ENCODE measurements around the gene SORL1. TPM values are rescaled to one million over a fixed set of nuclear protein-coding genes. Genes with fewer than 3 reads are reported as not detected.

Gene SORL1
- total RNA-seq, 1 donor from 2014 or later, result 7.1 TPM

DNA sequence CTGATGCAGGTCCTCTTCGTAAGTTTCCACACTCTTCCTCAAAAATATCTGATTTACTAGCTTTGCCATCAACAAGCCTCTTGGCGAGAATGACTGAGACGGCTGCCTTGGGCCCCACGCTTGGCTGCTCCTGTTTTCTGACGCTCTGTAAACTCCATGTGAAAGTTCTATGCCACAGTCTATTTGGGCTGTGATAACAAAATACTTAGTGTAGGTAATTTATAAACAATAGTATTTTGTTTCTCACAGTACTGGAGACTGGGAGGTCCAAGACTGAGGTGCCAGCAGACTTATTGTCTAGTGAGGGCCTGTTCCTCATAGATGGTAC, 123.8 kb downstream of the SORL1 start:
- peaks cover 3% of the 10 kb centered on the region for H3K9me3 ChIP-seq (replicated peaks)
- no peak for DNase-seq
- no peak overlapping the region for H3K27ac ChIP-seq (replicated peaks)
- intact Hi-C loops (cut with micrococcal nuclease), result no loop called here
- no peaks in the 10 kb centered on the region for H3K36me3 ChIP-seq
- TF ChIP-seq, protein P1, sequence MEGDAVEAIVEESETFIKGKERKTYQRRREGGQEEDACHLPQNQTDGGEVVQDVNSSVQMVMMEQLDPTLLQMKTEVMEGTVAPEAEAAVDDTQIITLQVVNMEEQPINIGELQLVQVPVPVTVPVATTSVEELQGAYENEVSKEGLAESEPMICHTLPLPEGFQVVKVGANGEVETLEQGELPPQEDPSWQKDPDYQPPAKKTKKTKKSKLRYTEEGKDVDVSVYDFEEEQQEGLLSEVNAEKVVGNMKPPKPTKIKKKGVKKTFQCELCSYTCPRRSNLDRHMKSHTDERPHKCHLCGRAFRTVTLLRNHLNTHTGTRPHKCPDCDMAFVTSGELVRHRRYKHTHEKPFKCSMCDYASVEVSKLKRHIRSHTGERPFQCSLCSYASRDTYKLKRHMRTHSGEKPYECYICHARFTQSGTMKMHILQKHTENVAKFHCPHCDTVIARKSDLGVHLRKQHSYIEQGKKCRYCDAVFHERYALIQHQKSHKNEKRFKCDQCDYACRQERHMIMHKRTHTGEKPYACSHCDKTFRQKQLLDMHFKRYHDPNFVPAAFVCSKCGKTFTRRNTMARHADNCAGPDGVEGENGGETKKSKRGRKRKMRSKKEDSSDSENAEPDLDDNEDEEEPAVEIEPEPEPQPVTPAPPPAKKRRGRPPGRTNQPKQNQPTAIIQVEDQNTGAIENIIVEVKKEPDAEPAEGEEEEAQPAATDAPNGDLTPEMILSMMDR (IDR thresholded peaks at IDR 0.05; ENCODE audit: borderline replicate concordance), result no peak
- H3K27me3 ChIP-seq (ENCODE audit: low read depth), result peaks cover 9% of the 10 kb centered on the region
- H3K4me1 ChIP-seq, result peaks cover 5% of the 10 kb centered on the region
- H3K4me3 ChIP-seq, result no peak overlapping the region

DNA sequence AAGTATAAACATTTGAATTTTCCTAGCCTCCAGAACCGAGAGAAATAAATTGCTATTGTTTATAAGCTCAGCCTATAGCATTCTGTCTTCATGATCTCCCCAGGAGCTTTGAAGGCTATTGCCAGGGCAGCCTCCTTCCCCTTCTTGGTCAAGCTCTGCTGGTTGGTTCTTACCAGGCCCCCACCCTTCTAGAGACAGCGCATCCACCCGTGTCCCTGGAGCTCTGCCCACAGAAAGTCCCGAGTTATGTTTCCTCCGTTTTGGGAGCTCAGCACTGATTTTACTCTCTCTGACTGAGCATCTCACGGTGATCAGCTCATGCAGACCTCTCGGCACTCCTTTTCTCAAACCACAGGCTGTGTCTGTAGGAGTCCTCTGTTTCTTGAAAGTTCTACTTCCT, 124.4 kb downstream of the SORL1 start:
- TF ChIP-seq, protein P1 (IDR thresholded peaks at IDR 0.05; ENCODE audit: borderline replicate concordance), result no peak
- intact Hi-C loops (cut with micrococcal nuclease), result no loop called here
- DNase-seq, result no peak
- H3K27me3 ChIP-seq (ENCODE audit: low read depth), result peaks cover 9% of the 10 kb centered on the region
- no peaks in the 10 kb centered on the region for H3K36me3 ChIP-seq
- peaks cover 3% of the 10 kb centered on the region for H3K9me3 ChIP-seq (replicated peaks)
- H3K4me3 ChIP-seq, result no peak overlapping the region
- no peak overlapping the region for H3K27ac ChIP-seq (replicated peaks)
- peaks cover 5% of the 10 kb centered on the region for H3K4me1 ChIP-seq

DNA sequence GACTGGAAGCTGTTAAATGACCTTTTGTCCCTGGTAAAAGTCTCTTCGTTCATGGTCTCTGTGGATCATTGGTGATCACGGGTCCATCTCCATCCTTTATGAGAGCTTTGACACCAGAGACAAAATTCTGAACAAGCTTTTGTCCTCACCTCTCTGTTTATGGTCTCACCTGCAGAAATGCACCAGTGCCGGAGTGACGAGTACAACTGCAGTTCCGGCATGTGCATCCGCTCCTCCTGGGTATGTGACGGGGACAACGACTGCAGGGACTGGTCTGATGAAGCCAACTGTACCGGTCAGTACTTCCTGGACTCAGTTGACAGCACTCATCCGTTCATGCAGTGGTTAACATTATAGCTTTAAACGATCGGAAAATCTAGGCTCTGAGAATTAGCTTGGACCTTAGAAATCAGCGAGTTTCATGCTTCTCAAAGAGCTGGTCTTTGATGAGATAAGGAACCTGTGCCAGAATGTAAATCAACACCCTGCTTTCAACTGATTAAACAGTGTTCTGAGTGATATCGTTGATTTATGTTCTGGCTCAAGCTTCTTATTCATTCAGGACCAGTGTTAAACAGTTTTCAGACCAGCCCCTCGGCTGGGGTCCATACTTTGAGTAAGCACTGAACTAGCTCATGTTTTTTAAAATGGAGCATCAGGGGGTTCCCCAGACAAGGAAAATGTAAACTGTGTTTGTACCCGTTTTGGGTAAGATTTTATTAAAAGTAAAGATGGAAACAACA, 125.2 kb downstream of the SORL1 start:
- H3K27ac ChIP-seq (replicated peaks), result no peak overlapping the region
- H3K4me1 ChIP-seq, result peaks cover 5% of the 10 kb centered on the region
- H3K4me3 ChIP-seq, result no peak overlapping the region
- intact Hi-C loops (cut with micrococcal nuclease), result no loop called here
- no peak for DNase-seq
- TF ChIP-seq, protein P1 (IDR thresholded peaks at IDR 0.05; ENCODE audit: borderline replicate concordance), result no peak
- peaks cover 9% of the 10 kb centered on the region for H3K27me3 ChIP-seq (ENCODE audit: low read depth)
- no peaks in the 10 kb centered on the region for H3K36me3 ChIP-seq
- H3K9me3 ChIP-seq (replicated peaks), result peaks cover 3% of the 10 kb centered on the region

DNA sequence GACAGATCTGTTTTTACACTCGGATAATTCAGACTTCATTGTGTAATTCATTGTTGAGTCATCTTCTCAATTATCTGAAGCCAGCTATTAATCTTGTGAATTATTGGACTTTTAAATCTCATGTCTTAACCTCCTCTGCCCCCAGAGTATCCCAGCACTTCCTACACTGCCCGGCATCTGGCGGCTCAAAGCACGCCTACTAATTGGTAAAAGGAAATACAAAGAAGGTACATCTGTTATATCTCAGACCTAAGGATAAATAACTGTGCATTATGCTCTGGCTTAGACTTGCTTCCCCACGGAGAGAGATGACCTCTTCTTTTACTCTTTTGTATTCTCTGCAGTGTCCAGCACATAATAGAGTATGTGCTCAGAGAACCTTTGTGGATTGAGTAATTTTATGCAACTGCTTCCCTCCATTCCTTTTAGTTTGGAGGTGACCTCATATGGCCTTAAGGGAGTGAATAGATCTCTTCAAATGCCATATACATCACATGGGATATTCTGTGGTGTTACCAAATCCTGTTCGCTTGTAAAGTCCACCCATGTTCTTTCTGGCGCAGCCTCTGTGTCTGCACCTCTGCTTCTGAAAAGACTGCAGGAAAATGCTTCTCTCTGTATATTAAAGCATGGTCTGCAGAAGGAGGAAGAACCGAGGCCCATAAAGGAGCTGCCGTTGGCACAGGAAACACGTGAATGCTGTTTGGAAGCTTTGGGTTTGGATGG, 126.3 kb downstream of the SORL1 start:
- intact Hi-C loops (cut with micrococcal nuclease), result no loop called here
- H3K27ac ChIP-seq (replicated peaks), result no peak overlapping the region

DNA sequence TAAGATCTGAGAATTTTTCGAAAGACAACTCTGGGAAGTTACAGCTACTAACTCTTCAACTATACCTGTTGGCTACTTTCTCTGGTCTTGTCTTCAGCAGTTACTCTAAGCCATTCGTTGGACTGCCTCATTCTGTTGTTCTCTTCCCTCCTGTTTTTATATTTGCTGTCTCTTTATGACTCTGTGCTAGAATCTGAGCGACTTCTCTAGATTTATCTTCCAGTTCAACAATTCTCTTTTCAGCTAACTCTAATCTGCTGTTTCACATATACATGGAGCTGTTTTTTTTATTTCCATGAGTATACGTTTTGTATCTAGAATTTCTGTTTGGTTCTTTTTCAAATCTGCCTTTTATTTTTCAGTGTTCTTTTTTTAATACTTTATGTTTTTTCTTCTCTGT, 128.0 kb downstream of the SORL1 start:
- intact Hi-C loops (cut with micrococcal nuclease), result no loop called here
- TF ChIP-seq, protein P1 (IDR thresholded peaks at IDR 0.05; ENCODE audit: borderline replicate concordance), result no peak
- peaks cover 3% of the 10 kb centered on the region for H3K27me3 ChIP-seq (ENCODE audit: low read depth)
- DNase-seq, result no peak
- no peaks in the 10 kb centered on the region for H3K36me3 ChIP-seq
- peaks cover 5% of the 10 kb centered on the region for H3K4me1 ChIP-seq
- H3K9me3 ChIP-seq (replicated peaks), result peaks cover 3% of the 10 kb centered on the region
- H3K27ac ChIP-seq (replicated peaks), result no peak overlapping the region
- no peak overlapping the region for H3K4me3 ChIP-seq

More for the DNA sequence above, 126.3 kb downstream of the SORL1 start:
- Histone ChIP-seq H3K27me3 (ENCODE audit: low read depth) (peaks cover 3% of the 10 kb centered on the region), H3K36me3 (no peaks in the 10 kb centered on the region), H3K9me3 (replicated peaks) (peaks cover 3% of the 10 kb centered on the region), H3K4me3 (no peak overlapping the region), H3K4me1 (peaks cover 5% of the 10 kb centered on the region)
- TF ChIP-seq, protein P1 (IDR thresholded peaks at IDR 0.05; ENCODE audit: borderline replicate concordance), result no peak
- no peak for DNase-seq
